ENCODE results near the gene APBA2. TPM values are rescaled to one million over a fixed set of nuclear protein-coding genes. Genes with fewer than 3 reads are reported as not detected.

APBA2 gene
- total RNA-seq, 4 donors from 2014 or later = 5.4 to 15.3 (median 10.4) TPM

DNA sequence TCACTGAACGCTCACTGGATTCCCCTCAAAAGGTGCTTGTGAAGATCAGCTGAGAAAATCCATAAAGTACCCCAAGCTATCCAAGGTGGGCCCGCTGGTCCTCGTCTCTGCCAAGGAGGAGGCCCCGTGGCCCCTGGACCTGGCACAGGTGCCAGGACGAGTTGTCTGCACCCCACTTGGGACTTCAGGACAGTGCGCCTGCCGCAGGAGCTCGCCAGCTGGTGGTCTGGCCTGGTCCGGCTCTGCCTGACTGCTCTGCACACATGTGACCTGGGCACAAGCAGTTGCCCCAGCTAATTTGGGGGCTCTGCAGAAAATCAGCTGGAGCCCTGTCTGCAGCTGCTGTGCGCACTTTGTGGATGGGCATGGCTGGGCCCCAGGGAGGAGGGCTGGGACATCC, 224.0 kb downstream of the APBA2 start:
- WGBS = no CpG with 5 or more reads among the region's 10 CpGs
- Histone ChIP-seq H3K36me3 (no peaks in the 10 kb centered on the region), H3K9me3 (no peaks in the 10 kb centered on the region), H3K4me3 (no peak overlapping the region), H3K4me1 (peaks cover 0 to 2% (median under 1%) of the 10 kb centered on the region in 4 donors), H3K27me3 (peaks cover 0 to 46% (median 0%) of the 10 kb centered on the region in 4 donors), H3K27ac (replicated peaks in 1 of 4) (no peak overlapping the region)
- intact Hi-C loops (cut with DNase I) = no loop called here
- no peak for DNase-seq (ENCODE audit: extremely low spot score)
- TF ChIP-seq POLR2AphosphoS5 (IDR thresholded peaks at IDR 0.05) (no peak), EP300 (IDR thresholded peaks at IDR 0.05) (no peak), POLR2A (IDR thresholded peaks at IDR 0.05; ENCODE audit: low read depth) (no peak)
- TF ChIP-seq, protein P1, sequence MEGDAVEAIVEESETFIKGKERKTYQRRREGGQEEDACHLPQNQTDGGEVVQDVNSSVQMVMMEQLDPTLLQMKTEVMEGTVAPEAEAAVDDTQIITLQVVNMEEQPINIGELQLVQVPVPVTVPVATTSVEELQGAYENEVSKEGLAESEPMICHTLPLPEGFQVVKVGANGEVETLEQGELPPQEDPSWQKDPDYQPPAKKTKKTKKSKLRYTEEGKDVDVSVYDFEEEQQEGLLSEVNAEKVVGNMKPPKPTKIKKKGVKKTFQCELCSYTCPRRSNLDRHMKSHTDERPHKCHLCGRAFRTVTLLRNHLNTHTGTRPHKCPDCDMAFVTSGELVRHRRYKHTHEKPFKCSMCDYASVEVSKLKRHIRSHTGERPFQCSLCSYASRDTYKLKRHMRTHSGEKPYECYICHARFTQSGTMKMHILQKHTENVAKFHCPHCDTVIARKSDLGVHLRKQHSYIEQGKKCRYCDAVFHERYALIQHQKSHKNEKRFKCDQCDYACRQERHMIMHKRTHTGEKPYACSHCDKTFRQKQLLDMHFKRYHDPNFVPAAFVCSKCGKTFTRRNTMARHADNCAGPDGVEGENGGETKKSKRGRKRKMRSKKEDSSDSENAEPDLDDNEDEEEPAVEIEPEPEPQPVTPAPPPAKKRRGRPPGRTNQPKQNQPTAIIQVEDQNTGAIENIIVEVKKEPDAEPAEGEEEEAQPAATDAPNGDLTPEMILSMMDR (IDR thresholded peaks at IDR 0.05) = no peak

DNA sequence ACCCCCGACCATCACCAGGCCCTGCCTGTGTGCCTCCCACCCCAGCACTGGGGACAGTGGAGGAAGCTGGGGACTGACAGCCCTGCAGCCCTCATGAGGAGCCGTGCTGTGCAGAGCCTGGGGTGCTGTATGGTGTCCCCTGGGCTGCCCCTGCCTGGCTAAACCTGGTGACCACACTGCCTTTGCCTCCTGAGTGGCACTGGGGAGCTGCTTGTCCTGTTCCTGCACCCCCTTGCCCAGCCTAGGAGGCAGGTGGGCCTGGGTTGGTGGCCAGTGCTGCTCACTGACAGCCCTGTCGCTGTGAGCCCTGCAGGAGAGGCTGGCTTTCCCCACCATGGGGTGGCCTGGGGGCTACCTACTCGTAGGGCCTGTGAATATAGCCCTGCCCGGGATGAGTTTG, 224.4 kb downstream of the APBA2 start:
- no peaks in the 10 kb centered on the region for H3K9me3 ChIP-seq
- peaks cover 0 to 50% (median 0%) of the 10 kb centered on the region in 4 donors for H3K27me3 ChIP-seq
- no peak overlapping the region for H3K4me3 ChIP-seq
- intact Hi-C loops (cut with DNase I) = no loop called here
- 100% methylated on average over 2 of the region's 5 CpGs for WGBS
- DNase-seq (ENCODE audit: extremely low spot score) = no peak
- TF ChIP-seq EP300 (IDR thresholded peaks at IDR 0.05) (no peak), POLR2A (IDR thresholded peaks at IDR 0.05; ENCODE audit: low read depth) (no peak), POLR2AphosphoS5 (IDR thresholded peaks at IDR 0.05) (no peak)
- TF ChIP-seq, protein P1 (IDR thresholded peaks at IDR 0.05) = no peak
- H3K36me3 ChIP-seq = no peaks in the 10 kb centered on the region
- peaks cover 3 to 6% (median 5%) of the 10 kb centered on the region in 4 donors for H3K4me1 ChIP-seq
- H3K27ac ChIP-seq (replicated peaks in 1 of 4) = no peak overlapping the region

DNA sequence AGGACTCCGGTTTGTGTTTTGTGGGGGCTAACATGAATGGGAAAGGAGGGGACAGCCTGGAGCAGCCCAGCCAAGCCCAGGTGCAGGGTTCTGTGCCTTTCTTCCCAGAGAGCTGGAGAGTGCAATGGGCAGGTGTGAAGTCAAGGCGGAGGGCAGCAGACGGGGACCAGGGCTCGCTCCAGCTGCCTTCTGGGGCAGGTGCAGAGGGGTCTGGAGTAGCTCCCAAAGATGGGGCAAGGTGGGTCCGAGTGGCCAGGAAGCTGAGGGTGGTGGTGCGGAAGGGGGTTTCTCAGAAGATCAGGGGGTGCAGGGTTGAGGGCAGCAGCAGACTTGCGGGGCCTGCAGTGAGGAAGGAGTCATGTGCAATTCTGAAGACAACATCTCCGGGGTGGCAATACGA, 225.0 kb downstream of the APBA2 start:
- Histone ChIP-seq H3K27me3 (peaks cover 0 to 56% (median 0%) of the 10 kb centered on the region in 4 donors), H3K4me3 (no peak overlapping the region), H3K9me3 (no peaks in the 10 kb centered on the region), H3K36me3 (no peaks in the 10 kb centered on the region), H3K27ac (replicated peaks in 1 of 4) (no peak overlapping the region), H3K4me1 (peaks cover 4 to 11% (median 11%) of the 10 kb centered on the region in 4 donors)
- no peak for DNase-seq (ENCODE audit: extremely low spot score)
- WGBS = 90% methylated on average over 9 of the region's 9 CpGs
- intact Hi-C loops (cut with DNase I) = no loop called here
- no peak for TF ChIP-seq POLR2A (IDR thresholded peaks at IDR 0.05; ENCODE audit: low read depth)
- TF ChIP-seq, protein P1 (IDR thresholded peaks at IDR 0.05) = no peak
- TF ChIP-seq EP300 (IDR thresholded peaks at IDR 0.05) = no peak
- no peak for TF ChIP-seq POLR2AphosphoS5 (IDR thresholded peaks at IDR 0.05)

DNA sequence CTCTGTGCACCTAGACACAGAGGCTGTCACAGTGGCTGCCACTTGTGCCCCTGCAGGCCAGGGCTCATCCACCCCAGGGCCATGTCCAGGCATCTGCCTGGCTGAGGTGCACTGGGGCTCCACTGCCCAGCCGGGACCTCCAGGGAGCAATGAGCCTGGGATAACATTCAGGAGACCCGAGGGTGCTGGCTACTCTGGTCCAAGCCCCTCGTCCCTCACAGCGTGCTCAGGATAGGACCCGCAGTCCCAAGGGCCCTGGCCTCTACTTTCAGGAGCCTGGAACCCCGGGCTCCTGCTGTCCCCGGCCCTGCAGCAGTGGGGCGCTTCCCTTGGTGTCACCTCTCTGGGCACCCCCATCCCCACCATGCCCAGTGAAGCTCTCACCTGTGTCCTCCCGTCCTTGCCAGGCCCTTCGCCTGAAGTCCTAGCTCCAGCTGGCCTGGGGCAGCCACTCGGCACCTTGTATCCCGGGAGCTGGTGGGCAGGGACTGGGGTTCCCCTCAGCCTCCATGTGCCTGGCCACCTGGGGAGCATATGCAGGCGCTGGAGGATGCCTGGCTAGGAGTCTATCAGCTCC, 226.0 kb downstream of the APBA2 start:
- no peak for TF ChIP-seq POLR2A (IDR thresholded peaks at IDR 0.05; ENCODE audit: low read depth)
- TF ChIP-seq, protein P1 (IDR thresholded peaks at IDR 0.05) = no peak
- no peak for TF ChIP-seq EP300 (IDR thresholded peaks at IDR 0.05)
- no peak for TF ChIP-seq POLR2AphosphoS5 (IDR thresholded peaks at IDR 0.05)
- no peak overlapping the region for H3K4me3 ChIP-seq
- H3K36me3 ChIP-seq = no peaks in the 10 kb centered on the region
- DNase-seq (ENCODE audit: extremely low spot score) = no peak
- intact Hi-C loops (cut with DNase I) = no loop called here
- peaks cover 4 to 14% (median 13%) of the 10 kb centered on the region in 4 donors for H3K4me1 ChIP-seq
- no peaks in the 10 kb centered on the region for H3K9me3 ChIP-seq
- H3K27ac ChIP-seq (replicated peaks in 1 of 4) = no peak overlapping the region
- H3K27me3 ChIP-seq = peaks cover 0 to 56% (median 0%) of the 10 kb centered on the region in 4 donors
- 90% methylated on average over 2 of the region's 13 CpGs for WGBS
